ENCODE data around the gene L3MBTL4. TPM values are rescaled to one million over a fixed set of nuclear protein-coding genes. Genes with fewer than 3 reads are reported as not detected.

L3MBTL4 gene
- total RNA-seq, 2 experiments from 2014 or later = not detected

- H3K79me2 ChIP-seq (ENCODE audit: insufficient read depth, low read depth, low read length) = no peaks in the 10 kb centered on the region
- intact Hi-C loops (cut with micrococcal nuclease; ENCODE audit: unreplicated experiment) = no loop called here
- no peaks in the 10 kb centered on the region for H3K4me1 ChIP-seq (ENCODE audit: insufficient read depth, low read length, poor library complexity, severe bottlenecking)
- H3K4me3 ChIP-seq (ENCODE audit: low read depth, low read length, poor library complexity, severe bottlenecking) = no peak overlapping the region
- POLR2A ChIA-PET = no interaction called here
- H3K9me3 ChIP-seq (ENCODE audit: low read length) = no peaks in the 10 kb centered on the region
- no peak overlapping the region for H2AFZ ChIP-seq (ENCODE audit: low read length)
- DNase-seq (ENCODE audit: low spot score) = no peak
- CTCF ChIA-PET (ENCODE audit: unreplicated experiment) = no interaction called here
- H4K20me1 ChIP-seq (ENCODE audit: insufficient read depth, low read length) = no peaks in the 10 kb centered on the region
- BruUV-seq (replicated peaks) = no TSS peak
- no peak overlapping the region for H3K27ac ChIP-seq (ENCODE audit: low read depth, low read length, poor library complexity, severe bottlenecking)
- no peak overlapping the region for H3K4me2 ChIP-seq (ENCODE audit: low read length)
- H3K36me3 ChIP-seq (ENCODE audit: insufficient read depth, low read length) = no peaks in the 10 kb centered on the region
- TF ChIP-seq CTCF (conservative IDR thresholded peaks at IDR 0.05; ENCODE audit: low read length) = no peak
- TF ChIP-seq EZH2phosphoT487 (IDR thresholded peaks at IDR 0.05; ENCODE audit: borderline replicate concordance, low read depth, low read length) = no peak
- no peaks in the 10 kb centered on the region for H3K9me2 ChIP-seq (ENCODE audit: insufficient read depth, low read length)
Measured at GRCh38 chr18:5984245-5984644, 430.5 kb downstream of the L3MBTL4 start.

GRCh38 chr18:5983488-5983887, 431.2 kb downstream of the L3MBTL4 start:
- BruUV-seq (replicated peaks) = no TSS peak
- no peak for TF ChIP-seq CTCF (conservative IDR thresholded peaks at IDR 0.05; ENCODE audit: low read length)
- TF ChIP-seq EZH2phosphoT487 (IDR thresholded peaks at IDR 0.05; ENCODE audit: borderline replicate concordance, low read depth, low read length) = no peak

GRCh38 chr18:5982332-5982731, 432.4 kb downstream of the L3MBTL4 start:
- no peaks in the 10 kb centered on the region for H4K20me1 ChIP-seq (ENCODE audit: insufficient read depth, low read length)
- TF ChIP-seq CTCF (conservative IDR thresholded peaks at IDR 0.05; ENCODE audit: low read length) (no peak), EZH2phosphoT487 (IDR thresholded peaks at IDR 0.05; ENCODE audit: borderline replicate concordance, low read depth, low read length) (no peak)
- H3K4me3 ChIP-seq (ENCODE audit: low read depth, low read length, poor library complexity, severe bottlenecking) = no peak overlapping the region
- BruUV-seq (replicated peaks) = no TSS peak
- POLR2A ChIA-PET = no interaction called here
- no peaks in the 10 kb centered on the region for H3K9me3 ChIP-seq (ENCODE audit: low read length)
- H3K79me2 ChIP-seq (ENCODE audit: insufficient read depth, low read depth, low read length) = no peaks in the 10 kb centered on the region
- no peak overlapping the region for H3K27ac ChIP-seq (ENCODE audit: low read depth, low read length, poor library complexity, severe bottlenecking)
- CTCF ChIA-PET (ENCODE audit: unreplicated experiment) = no interaction called here
- no peak overlapping the region for H2AFZ ChIP-seq (ENCODE audit: low read length)
- H3K4me1 ChIP-seq (ENCODE audit: insufficient read depth, low read length, poor library complexity, severe bottlenecking) = no peaks in the 10 kb centered on the region
- H3K4me2 ChIP-seq (ENCODE audit: low read length) = no peak overlapping the region
- H3K36me3 ChIP-seq (ENCODE audit: insufficient read depth, low read length) = no peaks in the 10 kb centered on the region
- intact Hi-C loops (cut with micrococcal nuclease; ENCODE audit: unreplicated experiment) = no loop called here
- H3K9me2 ChIP-seq (ENCODE audit: insufficient read depth, low read length) = no peaks in the 10 kb centered on the region
- no peak for DNase-seq (ENCODE audit: low spot score)

More at GRCh38 chr18:5983488-5983887, 431.2 kb downstream of the L3MBTL4 start:
- no peak overlapping the region for H3K4me2 ChIP-seq (ENCODE audit: low read length)
- H3K36me3 ChIP-seq (ENCODE audit: insufficient read depth, low read length) = no peaks in the 10 kb centered on the region
- no peaks in the 10 kb centered on the region for H3K79me2 ChIP-seq (ENCODE audit: insufficient read depth, low read depth, low read length)
- no peak overlapping the region for H3K4me3 ChIP-seq (ENCODE audit: low read depth, low read length, poor library complexity, severe bottlenecking)
- ChIA-PET CTCF (ENCODE audit: unreplicated experiment) (no interaction called here), POLR2A (no interaction called here)
- intact Hi-C loops (cut with micrococcal nuclease; ENCODE audit: unreplicated experiment) = no loop called here
- no peaks in the 10 kb centered on the region for H3K4me1 ChIP-seq (ENCODE audit: insufficient read depth, low read length, poor library complexity, severe bottlenecking)
- no peak for DNase-seq (ENCODE audit: low spot score)
- H2AFZ ChIP-seq (ENCODE audit: low read length) = no peak overlapping the region
- H4K20me1 ChIP-seq (ENCODE audit: insufficient read depth, low read length) = no peaks in the 10 kb centered on the region
- no peaks in the 10 kb centered on the region for H3K9me2 ChIP-seq (ENCODE audit: insufficient read depth, low read length)
- H3K9me3 ChIP-seq (ENCODE audit: low read length) = no peaks in the 10 kb centered on the region
- H3K27ac ChIP-seq (ENCODE audit: low read depth, low read length, poor library complexity, severe bottlenecking) = no peak overlapping the region
